ENCODE data around the gene HIF3A. TPM values are rescaled to one million over a fixed set of nuclear protein-coding genes. Genes with fewer than 3 reads are reported as not detected.

Gene HIF3A
- total RNA-seq, 4 donors from 2014 or later = 18.4 to 262 (median 91.2) TPM

DNA sequence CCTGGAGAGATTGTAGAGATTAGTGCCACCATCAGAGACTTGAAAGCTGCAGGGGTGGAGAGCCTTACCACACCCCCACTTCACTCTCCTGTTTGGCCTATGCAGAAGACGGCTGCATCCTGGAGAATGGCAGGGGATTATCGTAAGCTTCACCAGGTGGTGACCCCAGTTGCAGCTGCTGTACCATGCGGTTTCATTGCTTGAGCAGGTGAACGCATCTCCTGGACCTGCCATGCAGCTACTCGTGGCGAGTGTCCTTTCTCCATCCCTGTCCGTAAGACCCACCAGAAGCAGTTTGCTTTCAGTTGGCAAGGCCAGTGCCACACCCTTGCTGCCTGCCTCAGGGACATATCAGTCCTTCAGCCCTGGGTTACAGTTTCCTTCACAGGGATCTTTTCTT, 71.3 kb downstream of the HIF3A start:
- Histone ChIP-seq H3K27ac (no peak overlapping the region), H3K4me3 (no peak overlapping the region), H3K9me3 (no peaks in the 10 kb centered on the region), H3K4me1 (peaks cover 0 to 6% (median 0%) of the 10 kb centered on the region in 4 donors), H3K27me3 (no peaks in the 10 kb centered on the region), H3K36me3 (peaks cover 0 to 43% (median 0%) of the 10 kb centered on the region in 3 donors)
- DNase-seq = no peak
- TF ChIP-seq POLR2A (IDR thresholded peaks at IDR 0.05) (no peak), CTCF (IDR thresholded peaks at IDR 0.05) (no peak)

DNA sequence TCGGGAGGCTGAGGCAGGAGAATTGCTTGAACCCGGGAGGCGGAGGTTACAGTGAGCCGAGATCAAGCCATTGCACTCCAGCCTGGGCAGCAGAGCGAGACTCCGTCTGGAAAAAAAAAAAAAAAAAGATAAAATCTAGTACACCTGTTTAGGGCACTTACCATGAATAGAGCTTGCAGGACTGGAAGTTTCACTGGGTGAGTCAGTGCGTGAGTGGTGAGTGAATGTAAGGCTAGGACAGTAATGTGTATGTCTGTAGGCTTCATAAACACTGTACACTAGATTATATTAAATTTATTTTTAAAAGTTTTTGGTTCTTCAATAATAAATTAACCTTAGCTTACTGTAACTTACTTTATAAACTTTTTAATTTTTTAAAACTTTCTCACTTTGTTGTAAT, 73.0 kb downstream of the HIF3A start:
- Histone ChIP-seq H3K4me3 (no peak overlapping the region), H3K9me3 (no peaks in the 10 kb centered on the region), H3K36me3 (peaks cover 0 to 32% (median 0%) of the 10 kb centered on the region in 3 donors), H3K4me1 (peaks cover 0 to 19% (median 0%) of the 10 kb centered on the region in 4 donors), H3K27me3 (no peaks in the 10 kb centered on the region), H3K27ac (no peak overlapping the region)
- no peak for DNase-seq
- TF ChIP-seq POLR2A (IDR thresholded peaks at IDR 0.05) (no peak), CTCF (IDR thresholded peaks at IDR 0.05) (no peak)

GRCh38 chr19:46371371-46371901, 74.6 kb downstream of the HIF3A start:
- peak in 1 of 3 donors; percentile 33 for DNase-seq
- TF ChIP-seq CTCF (IDR thresholded peaks at IDR 0.05) (no peak), POLR2A (IDR thresholded peaks at IDR 0.05) (no peak)
- Histone ChIP-seq H3K27me3 (no peaks in the 10 kb centered on the region), H3K4me3 (no peak overlapping the region), H3K4me1 (peaks cover 0 to 19% (median 0%) of the 10 kb centered on the region in 4 donors), H3K27ac (no peak overlapping the region), H3K36me3 (peaks cover 0 to 27% (median 0%) of the 10 kb centered on the region in 3 donors), H3K9me3 (no peaks in the 10 kb centered on the region)

DNA sequence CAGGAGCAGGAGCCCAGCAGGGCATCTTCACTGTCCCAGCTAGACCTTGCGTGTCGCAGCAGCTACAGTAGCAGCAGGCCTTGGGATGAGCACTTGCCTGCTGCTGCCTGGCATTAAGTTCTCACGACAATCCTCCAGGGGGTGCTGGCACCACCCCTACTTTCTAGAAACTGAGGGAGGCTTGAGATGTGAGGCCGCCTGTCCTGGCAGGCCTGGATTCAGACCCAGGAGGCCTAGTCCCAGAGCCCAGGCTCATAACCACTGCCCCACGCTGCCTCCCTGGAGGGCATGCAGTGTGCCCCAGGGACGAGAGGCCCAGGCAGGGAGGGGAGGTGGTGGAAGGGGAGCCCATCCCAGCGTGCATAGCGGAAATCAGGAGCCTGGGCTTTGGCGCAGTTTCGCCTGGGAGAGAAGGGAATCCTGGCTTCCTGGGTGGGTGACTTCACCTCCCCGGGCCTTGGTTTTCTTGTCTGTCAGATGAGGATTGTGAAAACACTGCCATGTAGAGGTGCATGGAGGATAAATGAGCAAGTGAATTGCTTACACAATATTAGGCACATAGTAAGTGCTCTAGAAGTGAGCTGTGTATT, 76.2 kb downstream of the HIF3A start:
- peak overlapping the region in 2 of 4 donors; percentile 44 to 72 for H3K27ac ChIP-seq
- H3K4me3 ChIP-seq = no peak overlapping the region
- peaks cover 0 to 19% (median 0%) of the 10 kb centered on the region in 4 donors for H3K4me1 ChIP-seq
- peak in 1 of 3 donors; percentile 40 for DNase-seq
- no peaks in the 10 kb centered on the region for H3K27me3 ChIP-seq
- TF ChIP-seq CTCF (IDR thresholded peaks at IDR 0.05) = no peak
- TF ChIP-seq POLR2A (IDR thresholded peaks at IDR 0.05) = no peak
- peaks cover 0 to 28% (median 0%) of the 10 kb centered on the region in 3 donors for H3K36me3 ChIP-seq
- no peaks in the 10 kb centered on the region for H3K9me3 ChIP-seq

DNA sequence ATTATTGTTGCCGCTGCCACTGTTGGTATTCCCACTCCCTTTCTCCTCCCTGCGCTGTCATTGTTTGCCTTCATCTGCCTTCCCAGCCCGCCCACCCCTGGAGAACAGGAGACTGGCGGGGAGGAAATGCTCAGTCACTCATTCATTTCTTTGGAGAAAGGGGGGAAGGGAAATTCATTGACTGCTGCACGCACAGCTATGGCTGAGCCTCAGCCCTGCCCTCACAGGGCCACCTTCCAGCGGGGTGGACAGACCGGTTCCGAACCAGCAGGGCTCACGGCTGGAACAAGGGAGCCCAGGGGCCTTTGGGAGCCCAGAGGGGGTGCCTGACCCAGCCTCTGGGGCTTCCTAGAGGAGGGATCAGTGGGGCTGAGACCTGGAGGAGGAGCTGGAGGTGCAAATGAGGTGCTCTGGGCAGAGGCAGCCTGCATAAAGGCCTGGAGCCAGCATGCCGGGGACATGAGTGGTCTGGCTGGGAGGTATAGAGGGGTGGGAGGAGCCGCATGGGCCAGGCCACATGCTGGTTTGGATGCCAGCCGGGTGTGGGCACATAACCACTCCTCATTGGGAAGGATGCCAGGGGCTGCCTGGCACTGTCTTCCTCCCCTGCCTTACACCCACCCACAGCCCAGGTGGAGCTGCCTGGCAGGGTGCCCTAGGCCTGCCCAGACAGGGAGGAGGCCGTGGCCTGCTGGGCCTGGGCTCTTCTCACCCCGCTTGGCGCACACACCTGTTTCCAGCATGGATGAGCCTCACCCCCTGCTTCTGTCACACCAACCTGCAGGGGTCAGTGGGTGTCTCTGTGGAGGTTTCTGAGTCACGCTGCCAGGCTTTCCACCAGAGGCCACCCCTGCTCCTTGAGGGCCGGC, 76.9 kb downstream of the HIF3A start:
- H3K4me1 ChIP-seq = peaks cover 0 to 19% (median 0%) of the 10 kb centered on the region in 4 donors
- DNase-seq = peak in 2 of 3 donors; percentile 86 to 88
- no peak for TF ChIP-seq POLR2A (IDR thresholded peaks at IDR 0.05)
- TF ChIP-seq CTCF (IDR thresholded peaks at IDR 0.05) = no peak
- no peaks in the 10 kb centered on the region for H3K9me3 ChIP-seq
- no peak overlapping the region for H3K4me3 ChIP-seq
- peaks cover 0 to 27% (median 0%) of the 10 kb centered on the region in 3 donors for H3K36me3 ChIP-seq
- no peaks in the 10 kb centered on the region for H3K27me3 ChIP-seq
- H3K27ac ChIP-seq = peak overlapping the region in 2 of 4 donors; percentile 44 to 72
